HEK293T (cell line): ENCODE measurements around the gene NEO1.

Experiments
- BHLHE40 ChIP-seq: fragments of 450-650 bp; IDR thresholded peaks from 2 replicates; pipeline ENCODE4 v1.6.1; 2016; ENCODE audit warnings: mild to moderate bottlenecking, moderate library complexity, borderline replicate concordance
- NFRKB ChIP-seq: fragments of 450-650 bp; IDR thresholded peaks from 2 replicates; pipeline ENCODE4 v1.6.1; 2016; ENCODE audit warnings: mild to moderate bottlenecking, moderate library complexity
- SP1 ChIP-seq: fragments of 450-650 bp; IDR thresholded peaks from 2 replicates; pipeline ENCODE4 v1.6.1; 2017
- TF ChIP-seq, protein P1 (sequence below): fragments of 450-650 bp; IDR thresholded peaks from 2 replicates; pipeline ENCODE4 v1.6.1; 2016

DNA sequence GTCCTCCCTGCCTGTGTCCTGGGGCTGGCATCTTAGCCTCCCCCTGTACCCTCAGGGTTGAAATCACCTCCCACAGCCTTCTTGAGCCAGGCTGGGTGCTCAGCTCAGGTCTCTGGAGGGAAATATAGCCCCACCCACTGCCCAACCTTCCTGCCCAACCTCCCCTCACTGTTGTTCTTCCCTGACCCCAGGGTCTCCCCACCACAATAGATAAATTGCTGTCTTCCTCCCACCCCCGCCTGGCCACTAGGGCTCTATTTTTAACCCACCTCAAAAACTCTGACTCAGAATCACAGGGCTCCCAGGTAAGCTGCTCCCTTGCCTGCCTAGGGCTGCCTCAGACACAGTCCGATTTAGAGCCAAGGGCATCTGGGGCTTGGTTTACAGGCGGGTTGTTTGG, 301.5 kb downstream of the NEO1 start:
- TF ChIP-seq SP1 (no peak), BHLHE40 (no peak), NFRKB (no peak)
- TF ChIP-seq, protein P1, sequence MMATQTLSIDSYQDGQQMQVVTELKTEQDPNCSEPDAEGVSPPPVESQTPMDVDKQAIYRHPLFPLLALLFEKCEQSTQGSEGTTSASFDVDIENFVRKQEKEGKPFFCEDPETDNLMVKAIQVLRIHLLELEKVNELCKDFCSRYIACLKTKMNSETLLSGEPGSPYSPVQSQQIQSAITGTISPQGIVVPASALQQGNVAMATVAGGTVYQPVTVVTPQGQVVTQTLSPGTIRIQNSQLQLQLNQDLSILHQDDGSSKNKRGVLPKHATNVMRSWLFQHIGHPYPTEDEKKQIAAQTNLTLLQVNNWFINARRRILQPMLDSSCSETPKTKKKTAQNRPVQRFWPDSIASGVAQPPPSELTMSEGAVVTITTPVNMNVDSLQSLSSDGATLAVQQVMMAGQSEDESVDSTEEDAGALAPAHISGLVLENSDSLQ: no peak
